Activated CD8-positive, alpha-beta memory T cell treated with anti-CD3 and anti-CD28 coated beads, Interleukin-2, amount 10 ng/mL, durations not matched to agents 7 days and 5 days (primary cell): ENCODE measurements around the gene SRSF1. TPM values are rescaled to one million over a fixed set of nuclear protein-coding genes. Genes with fewer than 3 reads are reported as not detected.

ENCODE experiments used
- ATAC-seq: fragments of 150-1000 bp; cut with Tn5 transposase; one replicate; pipeline ENCODE4 v1.10.0; 2021; ENCODE audit warnings: moderate library complexity
- CTCF ChIA-PET: fragments of 350-600 bp; sonication (Branson Sonifier 250); formaldehyde crosslinking; loops from one replicate; lab custom pipeline; 2021; ENCODE audit warnings: antibody characterized with exemption; lab: Charles Lee
- DNase-seq: peaks from one replicate; pipeline ENCODE4 v3.0.0-alpha.2; 2020
- H3K27ac Mint-ChIP-seq: one replicate; pipeline ENCODE4 v1.8.0; 2021; ENCODE audit warnings: mild to moderate bottlenecking, mixed read lengths
- H3K27me3 Mint-ChIP-seq: one replicate; pipeline ENCODE4 v1.8.0; 2021; ENCODE audit warnings: mixed read lengths
- H3K36me3 Mint-ChIP-seq: one replicate; pipeline ENCODE4 v1.8.0; 2021; ENCODE audit warnings: mild to moderate bottlenecking, mixed read lengths
- H3K4me1 Mint-ChIP-seq: one replicate; pipeline ENCODE4 v1.8.0; 2021; ENCODE audit warnings: mixed read lengths
- H3K4me3 Mint-ChIP-seq: one replicate; pipeline ENCODE4 v1.8.0; 2021; ENCODE audit warnings: mild to moderate bottlenecking, moderate library complexity, mixed read lengths
- H3K9me3 Mint-ChIP-seq: one replicate; pipeline ENCODE4 v1.8.0; 2022; ENCODE audit warnings: low read depth, mixed read lengths
- total RNA-seq, 2 experiments: library from RNA; stranded (reverse); gene quantifications; one replicate each; pipeline ENCODE4 v1.2.3, GENCODE V29; 2021

The SRSF1 gene
- total RNA-seq, 2 experiments from 2014 or later, result 365 to 418 TPM

GRCh38 chr17:57953705-57954396 is 53.2 kb downstream of the SRSF1 start:
- no peaks in the 10 kb centered on the region for H3K36me3 Mint-ChIP-seq
- no peak overlapping the region for H3K27ac Mint-ChIP-seq
- ATAC-seq, result no peak

More at GRCh38 chr17:57953705-57954396, 53.2 kb downstream of the SRSF1 start:
- Mint-ChIP-seq H3K9me3 (no peaks in the 10 kb centered on the region), H3K27me3 (peaks cover 54% of the 10 kb centered on the region), H3K4me1 (peaks cover 46% of the 10 kb centered on the region), H3K4me3 (no peak overlapping the region)
- DNase-seq, result no peak
- CTCF ChIA-PET, result interaction anchor here (0.8 to 2.4 kb wide), 4 partner anchors 10 to 96 kb away, joined by 3 to 7 read pairs (median 6); no protein-coding TSS in a partner anchor

Other genes with a start within 250 kb of the SRSF1 start
- gene MRPS23, start 157.2 kb downstream of the SRSF1 start, total RNA-seq, result 10 to 100 TPM; 39.4 to 49.4 TPM
- gene CUEDC1, start 51.8 kb downstream of the SRSF1 start, total RNA-seq, result not detected
- gene VEZF1, start 19.0 kb downstream of the SRSF1 start, total RNA-seq, result 10 to 100 TPM; 33.2 to 37.6 TPM
- 10 to 100 TPM; 23.7 to 31.0 TPM for gene DYNLL2, start 76.2 kb upstream of the SRSF1 start, total RNA-seq
- under 1 TPM; 0.12 to 0.29 TPM for gene OR4D1, start 141.1 kb upstream of the SRSF1 start, total RNA-seq
- not detected for gene OR4D2, start 159.7 kb upstream of the SRSF1 start, total RNA-seq
- gene EPX, start 185.5 kb upstream of the SRSF1 start, total RNA-seq, result not detected
- 10 to 100 TPM; 17.8 to 18.2 TPM for gene MKS1, start 212.0 kb upstream of the SRSF1 start, total RNA-seq
- gene LPO, start 231.3 kb upstream of the SRSF1 start, total RNA-seq, result not detected